Activated CD4-positive, alpha-beta T cell treated with anti-CD3 and anti-CD28 coated beads, Interleukin-2, amount 50 U/mL, for 1 hour (primary cell): Measurements from ENCODE around the gene SERPINA6.
"Not testable (repeated sequence)": the region's sequence is repeated elsewhere in the genome, so short reads cannot be mapped to it uniquely, and the experiment has no call there.

ENCODE experiments used
- DNase-seq: peaks from one replicate; pipeline ENCODE4 v3.0.0-alpha.2; 2020

The SERPINA6 gene

GRCh38 chr14:94322648-94323570 is at the start of gene SERPINA6:
Gene SERPINA6, minus strand, starts transcription at chr14:94323336. Its CDS starts 8,688 bp downstream, at chr14:94314648.
- DNase-seq, result no peak

GRCh38 chr14:94372021-94372605 is 49.0 kb upstream of the SERPINA6 start:
- no peak for DNase-seq

- no peak for DNase-seq
Measured at GRCh38 chr14:94370524-94370910, 47.4 kb upstream of the SERPINA6 start.

- not testable (repeated sequence) for DNase-seq
Measured at GRCh38 chr14:94369766-94370523, 46.8 kb upstream of the SERPINA6 start.

GRCh38 chr14:94368956-94369355 is 45.8 kb upstream of the SERPINA6 start:
- no peak for DNase-seq

- no peak for DNase-seq
Measured at GRCh38 chr14:94368243-94368590, 45.1 kb upstream of the SERPINA6 start.

GRCh38 chr14:94367347-94368242 is 44.5 kb upstream of the SERPINA6 start:
- DNase-seq, result no peak

GRCh38 chr14:94366146-94366915 is 43.2 kb upstream of the SERPINA6 start, which contains the start of gene SERPINA2:
Gene SERPINA2, minus strand, starts transcription at chr14:94366698.
- DNase-seq, result no peak

- DNase-seq, result no peak
Measured at GRCh38 chr14:94365624-94366023, 42.5 kb upstream of the SERPINA6 start.

- DNase-seq, result no peak
Measured at GRCh38 chr14:94364964-94365363, 41.8 kb upstream of the SERPINA6 start.

- no peak for DNase-seq
Measured at GRCh38 chr14:94364037-94364436, 40.9 kb upstream of the SERPINA6 start.

- DNase-seq, result no peak
Measured at GRCh38 chr14:94363151-94363624, 40.1 kb upstream of the SERPINA6 start.

GRCh38 chr14:94362614-94363133 is 39.5 kb upstream of the SERPINA6 start:
- DNase-seq, result no peak

- DNase-seq, result no peak
Measured at GRCh38 chr14:94361682-94362081, 38.5 kb upstream of the SERPINA6 start.

GRCh38 chr14:94360945-94361565 is 37.9 kb upstream of the SERPINA6 start:
- DNase-seq, result no peak

GRCh38 chr14:94357166-94357565 is 34.0 kb upstream of the SERPINA6 start:
- DNase-seq, result no peak

- DNase-seq, result no peak
Measured at GRCh38 chr14:94356379-94357056, 33.4 kb upstream of the SERPINA6 start.

- no peak for DNase-seq
Measured at GRCh38 chr14:94355191-94355794, 32.2 kb upstream of the SERPINA6 start.

- DNase-seq, result no peak
Measured at GRCh38 chr14:94354638-94355185, 31.6 kb upstream of the SERPINA6 start.
